ENCODE measurements around the gene KIAA1328.

Gene KIAA1328

GRCh38 chr18:37260367-37261093 lies 431.6 kb downstream of the KIAA1328 start:
- no peak for DNase-seq

- DNase-seq = no peak
Measured at GRCh38 chr18:37261246-37261840, 432.4 kb downstream of the KIAA1328 start.

- DNase-seq = no peak
Measured at GRCh38 chr18:37261988-37262387, 433.1 kb downstream of the KIAA1328 start.

GRCh38 chr18:37264956-37265355 lies 436.0 kb downstream of the KIAA1328 start:
- DNase-seq = no peak

GRCh38 chr18:37265382-37265781 lies 436.5 kb downstream of the KIAA1328 start:
- DNase-seq = no peak

- DNase-seq = no peak
Measured at GRCh38 chr18:37266290-37266689, 437.4 kb downstream of the KIAA1328 start.

GRCh38 chr18:37270038-37270665 lies 441.2 kb downstream of the KIAA1328 start:
- peak; percentile 23 for DNase-seq

- DNase-seq = no peak
Measured at GRCh38 chr18:37270666-37271052, 441.7 kb downstream of the KIAA1328 start.

- no peak for DNase-seq
Measured at GRCh38 chr18:37272226-37272625, 443.3 kb downstream of the KIAA1328 start.

GRCh38 chr18:37272841-37273240 lies 443.9 kb downstream of the KIAA1328 start:
- no peak for DNase-seq

- no peak for DNase-seq
Measured at GRCh38 chr18:37274309-37275236, 445.6 kb downstream of the KIAA1328 start.

- no peak for DNase-seq
Measured at GRCh38 chr18:37275237-37275741, 446.4 kb downstream of the KIAA1328 start.

GRCh38 chr18:37276111-37276890 lies 447.4 kb downstream of the KIAA1328 start:
- DNase-seq = no peak

GRCh38 chr18:37277804-37278203 lies 448.9 kb downstream of the KIAA1328 start:
- DNase-seq = no peak

All from kidney glomerular epithelial cell (primary cell).